HepG2 (cell line): ENCODE measurements around the gene EHD1. TPM values are rescaled to one million over a fixed set of nuclear protein-coding genes. Genes with fewer than 3 reads are reported as not detected.

Experiments used
- FIP1L1 ChIP-seq: fragments of 200-400 bp; formaldehyde crosslinking; IDR thresholded peaks from 2 replicates; pipeline ENCODE4 v1.6.1; 2018; ENCODE audit warnings: low read depth, mild to moderate bottlenecking, low read length, moderate library complexity, borderline replicate concordance; ENCODE audit not compliant: insufficient read depth
- KLF16 ChIP-seq, 2 experiments: sonication (generic) in 1 of 2; formaldehyde crosslinking in 1 of 2; IDR thresholded peaks; 2 replicates each; pipeline versions ENCODE4 v1.6.1 to v1.8.0; 2016 to 2023; ENCODE audit warnings: missing genetic modification reagents in 2 of 2, missing compliant biosample characterization in 1 of 2
- KLF9 ChIP-seq: IDR thresholded peaks from 2 replicates; pipeline ENCODE4 v1.6.1; 2016; ENCODE audit warnings: low read depth
- SIN3B ChIP-seq: fragments of 150-350 bp; IDR thresholded peaks from 2 replicates; pipeline ENCODE4 v1.6.1; 2014; ENCODE audit warnings: low read length
- YEATS2 ChIP-seq: sonication (generic); formaldehyde crosslinking; IDR thresholded peaks from 2 replicates; pipeline ENCODE4 v1.4.0; 2020; ENCODE audit warnings: missing genetic modification reagents, borderline replicate concordance
- ZNF770 ChIP-seq: sonication (generic); formaldehyde crosslinking; IDR thresholded peaks from 2 replicates; pipeline ENCODE4 v1.5.0; 2020; ENCODE audit warnings: mild to moderate bottlenecking, missing genetic modification reagents
- ZNF788 ChIP-seq: sonication (generic); formaldehyde crosslinking; IDR thresholded peaks from 2 replicates; pipeline ENCODE4 v1.5.0; 2020; ENCODE audit warnings: mild to moderate bottlenecking, missing genetic modification reagents, borderline replicate concordance
- polyA plus RNA-seq, 8 experiments: library from polyadenylated mRNA; depleted of rRNA in 3 of 8; stranded (reverse) in 7 of 8; unstranded in 1 of 8; fragments of >200 nt; fragmentation: Illumina TruSeq in 4 of 8; extraction: Trizol in 4 of 8; gene quantifications; 2 replicates each; pipeline versions ENCODE4 v1.2.1 to v1.2.3, GENCODE V29; 2011 to 2016; ENCODE audit warnings: low read depth in 4 of 8, missing spikeins in 1 of 8, mixed read lengths in 1 of 8; ENCODE audit not compliant: insufficient read depth in 1 of 8
- total RNA-seq, 5 experiments: library from RNA; depleted of rRNA; stranded (reverse); fragments of >200 nt; fragmentation: Illumina TruSeq; extraction: Trizol; gene quantifications; 2 replicates each; pipeline ENCODE4 v1.2.3, GENCODE V29; 2016; ENCODE audit warnings: low read depth in 1 of 5
- TF ChIP-seq, protein P1 (sequence below): sonication (generic); formaldehyde crosslinking; IDR thresholded peaks from 2 replicates; pipeline ENCODE4 v1.4.0; 2020; ENCODE audit warnings: missing genetic modification reagents, borderline replicate concordance
- TF ChIP-seq, protein P2 (sequence below): sonication (generic); formaldehyde crosslinking; IDR thresholded peaks from 2 replicates; pipeline ENCODE4 v1.5.1; 2020; ENCODE audit warnings: mild to moderate bottlenecking, missing genetic modification reagents, borderline replicate concordance
- TF ChIP-seq, protein P3 (sequence below): sonication (generic); formaldehyde crosslinking; conservative IDR thresholded peaks from 2 replicates; pipeline ENCODE4 v1.8.0; 2022; ENCODE audit warnings: low read depth, missing genetic modification reagents
- TF ChIP-seq, protein P4 (sequence below): sonication (generic); formaldehyde crosslinking; IDR thresholded peaks from 2 replicates; pipeline ENCODE4 v1.4.0; 2020; ENCODE audit warnings: missing genetic modification reagents

Gene EHD1
- total and polyA plus RNA-seq, 2 of the 13 experiments (the other 11 are each of a cell fraction or from before 2014, with no cell fraction given), result 23.6 to 26.6 TPM

DNA sequence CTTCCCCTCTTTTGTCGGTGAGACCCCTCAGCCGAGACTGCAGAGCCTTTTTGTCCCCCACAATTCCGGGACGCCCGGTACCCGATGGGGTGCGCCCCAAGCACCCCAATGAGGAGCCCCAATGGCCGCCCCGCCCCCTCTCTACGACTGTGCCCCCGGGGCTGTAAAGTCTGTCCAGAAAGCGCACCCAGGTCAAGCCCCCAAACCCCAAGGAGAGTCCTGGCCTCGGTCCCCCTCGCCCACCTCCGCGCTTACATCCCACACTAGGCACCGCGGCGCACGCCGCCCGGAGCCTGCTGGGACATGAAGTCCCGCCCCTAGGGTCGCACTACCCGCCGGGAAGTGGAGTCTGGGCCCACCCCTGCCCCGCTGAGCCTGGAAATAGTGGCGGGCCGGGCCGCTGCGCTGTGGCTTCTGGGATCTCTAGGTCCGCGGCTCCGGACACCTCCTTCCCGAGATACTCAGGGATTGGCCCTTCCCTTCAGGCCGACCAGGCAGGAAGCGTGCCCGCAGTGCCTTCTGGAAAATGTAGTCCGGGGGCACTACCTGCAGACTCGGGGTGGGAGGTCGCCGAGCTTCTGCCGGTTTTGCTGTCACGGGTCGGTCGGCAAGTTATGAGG, 68.0 kb downstream of the EHD1 start, which contains the start of gene MEN1 (continued):
- TF ChIP-seq, protein P1, sequence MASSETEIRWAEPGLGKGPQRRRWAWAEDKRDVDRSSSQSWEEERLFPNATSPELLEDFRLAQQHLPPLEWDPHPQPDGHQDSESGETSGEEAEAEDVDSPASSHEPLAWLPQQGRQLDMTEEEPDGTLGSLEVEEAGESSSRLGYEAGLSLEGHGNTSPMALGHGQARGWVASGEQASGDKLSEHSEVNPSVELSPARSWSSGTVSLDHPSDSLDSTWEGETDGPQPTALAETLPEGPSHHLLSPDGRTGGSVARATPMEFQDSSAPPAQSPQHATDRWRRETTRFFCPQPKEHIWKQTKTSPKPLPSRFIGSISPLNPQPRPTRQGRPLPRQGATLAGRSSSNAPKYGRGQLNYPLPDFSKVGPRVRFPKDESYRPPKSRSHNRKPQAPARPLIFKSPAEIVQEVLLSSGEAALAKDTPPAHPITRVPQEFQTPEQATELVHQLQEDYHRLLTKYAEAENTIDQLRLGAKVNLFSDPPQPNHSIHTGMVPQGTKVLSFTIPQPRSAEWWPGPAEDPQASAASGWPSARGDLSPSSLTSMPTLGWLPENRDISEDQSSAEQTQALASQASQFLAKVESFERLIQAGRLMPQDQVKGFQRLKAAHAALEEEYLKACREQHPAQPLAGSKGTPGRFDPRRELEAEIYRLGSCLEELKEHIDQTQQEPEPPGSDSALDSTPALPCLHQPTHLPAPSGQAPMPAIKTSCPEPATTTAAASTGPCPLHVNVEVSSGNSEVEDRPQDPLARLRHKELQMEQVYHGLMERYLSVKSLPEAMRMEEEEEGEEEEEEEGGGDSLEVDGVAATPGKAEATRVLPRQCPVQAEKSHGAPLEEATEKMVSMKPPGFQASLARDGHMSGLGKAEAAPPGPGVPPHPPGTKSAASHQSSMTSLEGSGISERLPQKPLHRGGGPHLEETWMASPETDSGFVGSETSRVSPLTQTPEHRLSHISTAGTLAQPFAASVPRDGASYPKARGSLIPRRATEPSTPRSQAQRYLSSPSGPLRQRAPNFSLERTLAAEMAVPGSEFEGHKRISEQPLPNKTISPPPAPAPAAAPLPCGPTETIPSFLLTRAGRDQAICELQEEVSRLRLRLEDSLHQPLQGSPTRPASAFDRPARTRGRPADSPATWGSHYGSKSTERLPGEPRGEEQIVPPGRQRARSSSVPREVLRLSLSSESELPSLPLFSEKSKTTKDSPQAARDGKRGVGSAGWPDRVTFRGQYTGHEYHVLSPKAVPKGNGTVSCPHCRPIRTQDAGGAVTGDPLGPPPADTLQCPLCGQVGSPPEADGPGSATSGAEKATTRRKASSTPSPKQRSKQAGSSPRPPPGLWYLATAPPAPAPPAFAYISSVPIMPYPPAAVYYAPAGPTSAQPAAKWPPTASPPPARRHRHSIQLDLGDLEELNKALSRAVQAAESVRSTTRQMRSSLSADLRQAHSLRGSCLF (CRISPR knock-in tag), result no peak
- TF ChIP-seq, protein P2, sequence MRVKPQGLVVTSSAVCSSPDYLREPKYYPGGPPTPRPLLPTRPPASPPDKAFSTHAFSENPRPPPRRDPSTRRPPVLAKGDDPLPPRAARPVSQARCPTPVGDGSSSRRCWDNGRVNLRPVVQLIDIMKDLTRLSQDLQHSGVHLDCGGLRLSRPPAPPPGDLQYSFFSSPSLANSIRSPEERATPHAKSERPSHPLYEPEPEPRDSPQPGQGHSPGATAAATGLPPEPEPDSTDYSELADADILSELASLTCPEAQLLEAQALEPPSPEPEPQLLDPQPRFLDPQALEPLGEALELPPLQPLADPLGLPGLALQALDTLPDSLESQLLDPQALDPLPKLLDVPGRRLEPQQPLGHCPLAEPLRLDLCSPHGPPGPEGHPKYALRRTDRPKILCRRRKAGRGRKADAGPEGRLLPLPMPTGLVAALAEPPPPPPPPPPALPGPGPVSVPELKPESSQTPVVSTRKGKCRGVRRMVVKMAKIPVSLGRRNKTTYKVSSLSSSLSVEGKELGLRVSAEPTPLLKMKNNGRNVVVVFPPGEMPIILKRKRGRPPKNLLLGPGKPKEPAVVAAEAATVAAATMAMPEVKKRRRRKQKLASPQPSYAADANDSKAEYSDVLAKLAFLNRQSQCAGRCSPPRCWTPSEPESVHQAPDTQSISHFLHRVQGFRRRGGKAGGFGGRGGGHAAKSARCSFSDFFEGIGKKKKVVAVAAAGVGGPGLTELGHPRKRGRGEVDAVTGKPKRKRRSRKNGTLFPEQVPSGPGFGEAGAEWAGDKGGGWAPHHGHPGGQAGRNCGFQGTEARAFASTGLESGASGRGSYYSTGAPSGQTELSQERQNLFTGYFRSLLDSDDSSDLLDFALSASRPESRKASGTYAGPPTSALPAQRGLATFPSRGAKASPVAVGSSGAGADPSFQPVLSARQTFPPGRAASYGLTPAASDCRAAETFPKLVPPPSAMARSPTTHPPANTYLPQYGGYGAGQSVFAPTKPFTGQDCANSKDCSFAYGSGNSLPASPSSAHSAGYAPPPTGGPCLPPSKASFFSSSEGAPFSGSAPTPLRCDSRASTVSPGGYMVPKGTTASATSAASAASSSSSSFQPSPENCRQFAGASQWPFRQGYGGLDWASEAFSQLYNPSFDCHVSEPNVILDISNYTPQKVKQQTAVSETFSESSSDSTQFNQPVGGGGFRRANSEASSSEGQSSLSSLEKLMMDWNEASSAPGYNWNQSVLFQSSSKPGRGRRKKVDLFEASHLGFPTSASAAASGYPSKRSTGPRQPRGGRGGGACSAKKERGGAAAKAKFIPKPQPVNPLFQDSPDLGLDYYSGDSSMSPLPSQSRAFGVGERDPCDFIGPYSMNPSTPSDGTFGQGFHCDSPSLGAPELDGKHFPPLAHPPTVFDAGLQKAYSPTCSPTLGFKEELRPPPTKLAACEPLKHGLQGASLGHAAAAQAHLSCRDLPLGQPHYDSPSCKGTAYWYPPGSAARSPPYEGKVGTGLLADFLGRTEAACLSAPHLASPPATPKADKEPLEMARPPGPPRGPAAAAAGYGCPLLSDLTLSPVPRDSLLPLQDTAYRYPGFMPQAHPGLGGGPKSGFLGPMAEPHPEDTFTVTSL, result no peak
- TF ChIP-seq, protein P3, sequence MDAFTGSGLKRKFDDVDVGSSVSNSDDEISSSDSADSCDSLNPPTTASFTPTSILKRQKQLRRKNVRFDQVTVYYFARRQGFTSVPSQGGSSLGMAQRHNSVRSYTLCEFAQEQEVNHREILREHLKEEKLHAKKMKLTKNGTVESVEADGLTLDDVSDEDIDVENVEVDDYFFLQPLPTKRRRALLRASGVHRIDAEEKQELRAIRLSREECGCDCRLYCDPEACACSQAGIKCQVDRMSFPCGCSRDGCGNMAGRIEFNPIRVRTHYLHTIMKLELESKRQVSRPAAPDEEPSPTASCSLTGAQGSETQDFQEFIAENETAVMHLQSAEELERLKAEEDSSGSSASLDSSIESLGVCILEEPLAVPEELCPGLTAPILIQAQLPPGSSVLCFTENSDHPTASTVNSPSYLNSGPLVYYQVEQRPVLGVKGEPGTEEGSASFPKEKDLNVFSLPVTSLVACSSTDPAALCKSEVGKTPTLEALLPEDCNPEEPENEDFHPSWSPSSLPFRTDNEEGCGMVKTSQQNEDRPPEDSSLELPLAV (CRISPR knock-in tag), result no peak
- TF ChIP-seq ZNF788 (peak; percentile 53; the same call in 1 of the 2 replicates), KLF9 (CRISPR knock-in tag) (no peak), KLF16 (CRISPR knock-in tag; IDR thresholded peaks at IDR 0.05) (peak in 1 of 2 experiments; percentile 82; a peak in 1 of 4 replicates), SIN3B (no peak), FIP1L1 (no peak), ZNF770 (CRISPR knock-in tag) (no peak), YEATS2 (peak; percentile 84; the same call in 1 of the 2 replicates)
- TF ChIP-seq, protein P4, sequence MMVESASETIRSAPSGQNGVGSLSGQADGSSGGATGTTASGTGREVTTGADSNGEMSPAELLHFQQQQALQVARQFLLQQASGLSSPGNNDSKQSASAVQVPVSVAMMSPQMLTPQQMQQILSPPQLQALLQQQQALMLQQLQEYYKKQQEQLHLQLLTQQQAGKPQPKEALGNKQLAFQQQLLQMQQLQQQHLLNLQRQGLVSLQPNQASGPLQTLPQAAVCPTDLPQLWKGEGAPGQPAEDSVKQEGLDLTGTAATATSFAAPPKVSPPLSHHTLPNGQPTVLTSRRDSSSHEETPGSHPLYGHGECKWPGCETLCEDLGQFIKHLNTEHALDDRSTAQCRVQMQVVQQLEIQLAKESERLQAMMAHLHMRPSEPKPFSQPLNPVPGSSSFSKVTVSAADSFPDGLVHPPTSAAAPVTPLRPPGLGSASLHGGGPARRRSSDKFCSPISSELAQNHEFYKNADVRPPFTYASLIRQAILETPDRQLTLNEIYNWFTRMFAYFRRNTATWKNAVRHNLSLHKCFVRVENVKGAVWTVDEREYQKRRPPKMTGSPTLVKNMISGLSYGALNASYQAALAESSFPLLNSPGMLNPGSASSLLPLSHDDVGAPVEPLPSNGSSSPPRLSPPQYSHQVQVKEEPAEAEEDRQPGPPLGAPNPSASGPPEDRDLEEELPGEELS (CRISPR knock-in tag), result peak; percentile 38; the same call in 1 of the 2 replicates
